ENCODE results near the gene KAT5. TPM values are rescaled to one million over a fixed set of nuclear protein-coding genes. Genes with fewer than 3 reads are reported as not detected.
A peak's percentile ranks its signal among the peaks of the same experiment; 100 is the strongest.
"Not testable (repeated sequence)": the region's sequence is repeated elsewhere in the genome, so short reads cannot be mapped to it uniquely, and the experiment has no call there.

The KAT5 gene
- total and polyA plus RNA-seq, 12 donors = 40.9 to 62.8 (median 45.9) TPM

- intact Hi-C loops (cut with DNase I) = loop anchor here in 4 of 10 donors (5.0 to 10.0 kb wide), 3 partner anchors 79 to 283 kb away; no protein-coding TSS in a partner anchor
- Histone ChIP-seq H3K4me1 (peaks cover 0 to 5% (median 4%) of the 10 kb centered on the region in 9 donors), H3K27ac (no peak overlapping the region), H3K4me3 (no peak overlapping the region), H3K27me3 (no peaks in the 10 kb centered on the region), H3K9me3 (no peaks in the 10 kb centered on the region), H3K36me3 (no peaks in the 10 kb centered on the region)
- 76 to 77% methylated on average over 4 of the region's 4 CpGs for whole genome bisulfite sequencing, 2 donors
- TF ChIP-seq CTCF (IDR thresholded peaks at IDR 0.05) = no peak
- ATAC-seq (no peak), DNase-seq (no peak)
Observed at GRCh38 chr11:65703846-65704245, 8.2 kb upstream of the KAT5 start.

GRCh38 chr11:65706303-65706763 lies 5.7 kb upstream of the KAT5 start:
- not testable (repeated sequence) for ATAC-seq
- H3K4me3 ChIP-seq = peak overlapping the region in 5 of 10 donors; percentile 20 to 30 (median 28)
- intact Hi-C loops (cut with DNase I) = loop anchor here in 7 of 10 donors (5.0 to 10.0 kb wide), 5 partner anchors 71 to 281 kb away; no protein-coding TSS in a partner anchor

GRCh38 chr11:65707002-65707401 lies 5.0 kb upstream of the KAT5 start:
- H3K36me3 ChIP-seq, ATAC-seq, H3K27me3 ChIP-seq, DNase-seq, H3K4me3 ChIP-seq, H3K9me3 ChIP-seq, H3K27ac ChIP-seq: not testable (repeated sequence)
- 81 to 85% methylated on average over 10 of the region's 12 CpGs for WGBS, 2 donors
- peaks cover 0 to 21% (median 15%) of the 10 kb centered on the region in 9 donors for H3K4me1 ChIP-seq
- intact Hi-C loops (cut with DNase I) = loop anchor here in 7 of 10 donors (5.0 to 10.0 kb wide), 5 partner anchors 70 to 280 kb away; no protein-coding TSS in a partner anchor

More at GRCh38 chr11:65706303-65706763, 5.7 kb upstream of the KAT5 start:
- H3K36me3 ChIP-seq, H3K27ac ChIP-seq, H3K9me3 ChIP-seq, H3K27me3 ChIP-seq: not testable (repeated sequence)
- WGBS, 2 donors = 8 to 14% methylated on average over 14 of the region's 14 CpGs
- peaks cover 0 to 21% (median 13%) of the 10 kb centered on the region in 9 donors for H3K4me1 ChIP-seq
- peak; percentile 47 to 85 (median 76) for TF ChIP-seq CTCF (IDR thresholded peaks at IDR 0.05)
- peak; percentile 72 to 79 for DNase-seq

- peaks cover 0 to 31% (median 25%) of the 10 kb centered on the region in 9 donors for H3K4me1 ChIP-seq
- H3K9me3 ChIP-seq = no peaks in the 10 kb centered on the region
- TF ChIP-seq CTCF (IDR thresholded peaks at IDR 0.05) = no peak
- H3K27me3 ChIP-seq = no peaks in the 10 kb centered on the region
- WGBS, 2 donors = 87 to 89% methylated on average over 5 of the region's 5 CpGs
- DNase-seq (no peak), ATAC-seq (no peak)
- H3K27ac ChIP-seq = no peak overlapping the region
- H3K4me3 ChIP-seq = no peak overlapping the region
- intact Hi-C loops (cut with DNase I) = loop anchor here in 7 of 10 donors (5.0 to 10.0 kb wide), 5 partner anchors 69 to 279 kb away; no protein-coding TSS in a partner anchor
- peaks cover 0 to 7% (median 4%) of the 10 kb centered on the region in 9 donors for H3K36me3 ChIP-seq
Observed at GRCh38 chr11:65708451-65708850, 3.6 kb upstream of the KAT5 start.

GRCh38 chr11:65709661-65710060 lies 2.4 kb upstream of the KAT5 start:
- TF ChIP-seq CTCF (IDR thresholded peaks at IDR 0.05) = no peak
- H3K27ac ChIP-seq = peak overlapping the region in 1 of 10 donors; percentile 9
- no peak for DNase-seq
- H3K4me1 ChIP-seq = peaks cover 0 to 35% (median 25%) of the 10 kb centered on the region in 9 donors
- WGBS, 2 donors = 43 to 50% methylated on average over 8 of the region's 8 CpGs
- intact Hi-C loops (cut with DNase I) = loop anchor here (2.0 to 10.0 kb wide), 10 partner anchors 47 to 278 kb away; partner anchors contain the start of genes AP5B1 (in 1 of the 10), FIBP (in 1 of the 10) and RELA (in 1 of the 10)
- H3K4me3 ChIP-seq = no peak overlapping the region
- H3K27me3 ChIP-seq = no peaks in the 10 kb centered on the region
- no peaks in the 10 kb centered on the region for H3K9me3 ChIP-seq
- no peak for ATAC-seq
- peaks cover 0 to 19% (median 16%) of the 10 kb centered on the region in 9 donors for H3K36me3 ChIP-seq
